ENCODE data around the gene PACS2.

DNA sequence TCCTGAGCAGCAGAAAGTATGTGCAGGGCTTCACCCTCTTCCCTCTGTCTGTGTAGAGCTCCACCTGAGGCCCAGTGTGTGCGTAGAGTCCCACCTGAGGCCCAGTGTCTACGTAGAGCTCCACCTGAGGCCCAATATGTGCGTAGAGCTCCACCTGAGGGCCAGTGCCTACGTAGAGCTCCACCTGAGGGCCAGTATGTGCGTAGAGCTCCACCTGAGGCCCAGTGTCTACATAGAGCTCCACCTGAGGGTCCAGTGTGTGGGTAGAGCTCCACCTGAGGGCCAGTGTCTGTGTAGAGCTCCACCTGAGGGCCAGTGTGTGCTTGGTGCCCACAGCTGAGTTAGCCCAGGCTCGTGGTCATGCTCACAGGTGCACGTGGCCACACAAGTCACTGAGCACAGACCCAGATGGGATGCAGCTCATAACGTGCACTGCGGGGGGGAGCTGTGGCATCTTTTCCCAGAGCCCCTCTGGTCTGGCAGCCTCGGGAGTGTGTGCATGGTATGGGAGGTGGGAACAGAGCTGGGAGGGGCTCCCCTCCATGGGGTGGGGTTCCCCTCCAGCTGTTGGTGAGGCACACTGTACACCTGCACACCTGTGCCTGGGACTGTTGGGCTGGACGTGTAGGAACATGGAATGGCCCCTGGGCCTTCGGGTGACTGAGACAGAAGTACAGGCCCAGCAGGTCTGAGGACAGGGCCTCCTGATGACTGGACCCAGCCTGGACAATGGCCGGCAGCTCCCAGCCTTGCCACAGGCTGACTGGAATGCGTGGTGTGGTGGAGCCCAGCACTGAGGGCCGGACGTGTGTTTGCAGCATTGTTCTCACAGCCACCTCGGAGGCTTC, 20.1 kb downstream of the PACS2 start:
- TF ChIP-seq SIRT6 (IDR thresholded peaks at IDR 0.05; ENCODE audit: low read length) (no peak), SP2 (IDR thresholded peaks at IDR 0.05; ENCODE audit: low read length) (no peak), SIN3A (conservative IDR thresholded peaks at IDR 0.05 in 1 of 2, IDR thresholded peaks at IDR 0.05 in 1 of 2; ENCODE audit: low read depth in 1 of 2, low read length in 2 of 2) (no peak), JUND (IDR thresholded peaks at IDR 0.05; ENCODE audit: low read length) (no peak), BRCA1 (IDR thresholded peaks at IDR 0.05; ENCODE audit: low read depth, low read length) (no peak), ASH2L (IDR thresholded peaks at IDR 0.05; ENCODE audit: low read length) (no peak), POLR2AphosphoS5 (IDR thresholded peaks at IDR 0.05; ENCODE audit: low read depth, low read length) (no peak), EZH2 (IDR thresholded peaks at IDR 0.05; ENCODE audit: low read depth, low read length, severe bottlenecking) (no peak), SP1 (IDR thresholded peaks at IDR 0.05; ENCODE audit: low read depth, low read length) (no peak), RBBP5 (IDR thresholded peaks at IDR 0.05; ENCODE audit: borderline replicate concordance, low read depth, low read length) (no peak), RFX5 (IDR thresholded peaks at IDR 0.05; ENCODE audit: borderline replicate concordance, low read depth, low read length) (no peak)
- TF ChIP-seq, protein P1, sequence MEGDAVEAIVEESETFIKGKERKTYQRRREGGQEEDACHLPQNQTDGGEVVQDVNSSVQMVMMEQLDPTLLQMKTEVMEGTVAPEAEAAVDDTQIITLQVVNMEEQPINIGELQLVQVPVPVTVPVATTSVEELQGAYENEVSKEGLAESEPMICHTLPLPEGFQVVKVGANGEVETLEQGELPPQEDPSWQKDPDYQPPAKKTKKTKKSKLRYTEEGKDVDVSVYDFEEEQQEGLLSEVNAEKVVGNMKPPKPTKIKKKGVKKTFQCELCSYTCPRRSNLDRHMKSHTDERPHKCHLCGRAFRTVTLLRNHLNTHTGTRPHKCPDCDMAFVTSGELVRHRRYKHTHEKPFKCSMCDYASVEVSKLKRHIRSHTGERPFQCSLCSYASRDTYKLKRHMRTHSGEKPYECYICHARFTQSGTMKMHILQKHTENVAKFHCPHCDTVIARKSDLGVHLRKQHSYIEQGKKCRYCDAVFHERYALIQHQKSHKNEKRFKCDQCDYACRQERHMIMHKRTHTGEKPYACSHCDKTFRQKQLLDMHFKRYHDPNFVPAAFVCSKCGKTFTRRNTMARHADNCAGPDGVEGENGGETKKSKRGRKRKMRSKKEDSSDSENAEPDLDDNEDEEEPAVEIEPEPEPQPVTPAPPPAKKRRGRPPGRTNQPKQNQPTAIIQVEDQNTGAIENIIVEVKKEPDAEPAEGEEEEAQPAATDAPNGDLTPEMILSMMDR (IDR thresholded peaks at IDR 0.05; ENCODE audit: control extremely low read depth in 1 of 3, insufficient read depth in 1 of 3, low read depth in 1 of 3, low read length in 3 of 3): peak in 2 of 3 experiments; percentile 46 to 54; a peak in 3 of 4 replicates
- TF ChIP-seq, protein P2, sequence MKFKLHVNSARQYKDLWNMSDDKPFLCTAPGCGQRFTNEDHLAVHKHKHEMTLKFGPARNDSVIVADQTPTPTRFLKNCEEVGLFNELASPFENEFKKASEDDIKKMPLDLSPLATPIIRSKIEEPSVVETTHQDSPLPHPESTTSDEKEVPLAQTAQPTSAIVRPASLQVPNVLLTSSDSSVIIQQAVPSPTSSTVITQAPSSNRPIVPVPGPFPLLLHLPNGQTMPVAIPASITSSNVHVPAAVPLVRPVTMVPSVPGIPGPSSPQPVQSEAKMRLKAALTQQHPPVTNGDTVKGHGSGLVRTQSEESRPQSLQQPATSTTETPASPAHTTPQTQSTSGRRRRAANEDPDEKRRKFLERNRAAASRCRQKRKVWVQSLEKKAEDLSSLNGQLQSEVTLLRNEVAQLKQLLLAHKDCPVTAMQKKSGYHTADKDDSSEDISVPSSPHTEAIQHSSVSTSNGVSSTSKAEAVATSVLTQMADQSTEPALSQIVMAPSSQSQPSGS (IDR thresholded peaks at IDR 0.05; ENCODE audit: low read length): no peak

Data from H1 (cell line).